GM18867 (cell line): ENCODE results near the gene NCMAP.

Experiments used
- ATAC-seq: cut with Tn5 transposase; IDR thresholded peaks from one replicate; pipeline ENCODE4 v1.9.1; 2021; ENCODE audit warnings: mild to moderate bottlenecking, moderate library complexity; ENCODE audit not compliant: unreplicated experiment

Gene NCMAP

DNA sequence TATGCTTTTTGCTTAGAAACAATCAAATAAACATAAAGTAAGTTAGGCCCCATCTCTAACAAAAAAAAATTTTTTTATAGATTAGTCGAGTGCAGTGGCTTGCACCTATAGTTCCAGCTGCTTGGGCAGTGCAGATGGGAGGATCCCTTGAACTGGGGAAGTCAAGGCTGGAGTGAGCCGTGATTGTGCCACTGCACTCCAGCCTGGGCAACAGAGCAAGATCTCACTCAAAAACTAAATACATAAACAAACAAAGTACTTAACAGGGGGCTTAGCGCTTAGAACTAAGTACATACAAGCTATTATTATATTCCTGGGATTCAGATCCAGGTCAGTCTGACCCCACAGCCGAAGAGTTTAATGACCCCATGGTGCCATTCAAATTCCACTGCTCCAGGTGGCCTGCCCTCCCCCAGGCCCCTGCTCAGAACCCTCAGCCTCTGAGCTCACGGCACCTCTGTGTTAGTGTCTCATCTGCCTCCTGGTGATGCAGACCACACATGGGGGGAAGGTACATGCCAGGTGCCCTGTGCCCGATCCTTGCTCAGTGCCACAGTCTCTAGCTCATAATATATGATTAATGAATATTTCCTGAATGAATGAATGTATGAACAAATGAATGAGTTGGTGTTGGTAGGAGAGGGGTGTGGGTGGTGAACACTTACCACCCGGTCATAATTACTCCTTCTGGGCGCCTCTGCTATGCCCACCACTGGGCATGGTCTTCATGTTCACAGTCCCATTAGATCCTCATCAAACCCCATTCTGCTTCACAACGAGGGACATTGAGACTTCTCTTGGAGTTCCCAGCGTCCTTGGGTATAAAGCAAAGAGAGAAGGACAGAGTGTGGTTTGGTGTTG lies 14.6 kb downstream of the NCMAP start:
- ATAC-seq = no peak

DNA sequence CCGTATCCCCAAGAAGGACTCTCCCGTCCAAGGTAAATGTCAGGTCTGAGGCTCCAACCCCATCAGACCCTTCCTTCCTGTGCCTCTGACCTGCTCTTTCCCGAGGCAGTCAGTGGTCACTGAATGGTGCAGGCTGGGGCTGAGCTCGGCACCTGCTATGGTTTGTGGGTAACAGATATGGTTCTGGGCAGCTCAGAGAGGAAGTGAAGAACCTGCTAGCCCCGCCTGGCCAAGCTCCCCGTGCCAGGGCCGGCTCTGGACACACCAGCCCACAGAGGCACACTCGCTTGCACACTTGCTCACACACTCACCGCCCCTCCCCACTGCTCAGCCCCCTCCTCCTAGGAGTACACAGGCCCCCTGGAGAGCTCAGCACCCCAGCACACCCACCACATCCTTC lies 16.4 kb downstream of the NCMAP start:
- no peak for ATAC-seq

DNA sequence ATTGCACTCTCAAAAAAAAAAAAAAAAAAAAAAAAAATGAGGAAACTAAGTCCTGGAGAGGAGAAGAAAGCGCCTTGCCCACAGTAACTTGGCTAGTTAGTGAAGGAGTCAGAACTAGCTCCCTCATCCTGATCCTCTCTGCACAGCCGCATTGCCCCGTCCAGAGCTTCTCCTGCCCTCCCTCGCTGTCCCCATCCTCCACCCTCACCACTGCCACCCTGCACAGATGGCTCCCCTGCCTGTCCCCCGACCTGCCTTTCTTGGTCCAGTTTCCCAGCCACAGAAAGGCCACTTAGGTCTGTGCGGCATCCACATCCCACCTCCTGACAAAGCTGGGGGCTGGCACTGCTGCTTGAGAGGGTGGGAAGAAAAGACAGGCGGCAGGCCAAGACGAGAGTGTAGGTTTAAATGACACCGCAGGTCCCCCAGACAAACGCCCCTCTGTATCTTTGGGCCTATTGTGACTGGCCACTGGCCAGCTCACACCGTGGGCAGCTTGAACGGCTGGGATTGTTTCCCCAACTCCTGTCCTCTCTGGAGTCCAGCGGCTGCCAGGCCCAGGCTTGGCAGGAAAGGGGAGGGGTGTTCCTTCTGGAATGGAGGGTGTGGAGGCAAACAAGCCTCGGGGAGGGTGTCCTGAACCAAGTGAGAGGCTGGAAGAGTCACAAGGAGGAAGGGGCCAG lies 20.2 kb downstream of the NCMAP start:
- ATAC-seq = no peak

DNA sequence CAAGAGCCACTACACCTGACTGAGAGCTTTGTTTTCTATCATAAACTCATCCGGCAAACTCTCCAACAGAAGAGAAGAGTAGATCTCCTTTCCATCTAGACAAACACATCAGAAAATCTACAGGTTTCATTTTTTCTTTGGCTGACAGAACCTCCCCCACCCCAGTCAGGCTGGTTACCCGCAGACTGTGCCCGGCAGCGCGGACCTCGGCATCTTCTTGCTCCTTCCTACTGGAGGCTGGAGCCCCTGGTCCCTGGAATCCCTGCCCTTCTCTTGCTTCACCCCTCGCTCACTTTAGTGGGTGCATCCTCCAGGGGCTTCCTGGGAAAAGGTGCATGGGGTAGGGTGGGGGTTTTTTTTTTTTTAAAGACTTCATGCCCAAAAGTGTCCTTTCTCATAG lies 23.0 kb downstream of the NCMAP start:
- ATAC-seq = no peak

DNA sequence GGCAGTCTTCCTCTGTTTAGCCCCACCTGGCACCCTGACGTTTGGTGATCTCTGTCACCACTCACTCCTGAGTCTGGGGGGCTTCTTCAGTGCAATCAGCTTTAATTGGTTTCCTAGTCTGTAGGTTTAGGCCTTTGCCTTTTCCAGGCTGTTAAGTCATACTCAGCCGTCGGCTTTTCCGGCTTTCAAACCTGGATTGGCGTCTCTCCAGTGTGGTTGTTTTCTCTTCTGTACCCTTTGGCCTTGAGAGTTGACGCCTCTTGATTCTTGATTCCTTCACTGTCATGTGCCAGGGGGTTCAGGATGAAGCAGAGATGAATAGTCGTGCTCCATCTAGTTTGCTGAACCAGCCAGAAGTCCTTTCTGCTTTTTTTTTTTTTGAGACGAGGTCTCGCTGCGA lies 24.9 kb downstream of the NCMAP start:
- ATAC-seq = no peak

DNA sequence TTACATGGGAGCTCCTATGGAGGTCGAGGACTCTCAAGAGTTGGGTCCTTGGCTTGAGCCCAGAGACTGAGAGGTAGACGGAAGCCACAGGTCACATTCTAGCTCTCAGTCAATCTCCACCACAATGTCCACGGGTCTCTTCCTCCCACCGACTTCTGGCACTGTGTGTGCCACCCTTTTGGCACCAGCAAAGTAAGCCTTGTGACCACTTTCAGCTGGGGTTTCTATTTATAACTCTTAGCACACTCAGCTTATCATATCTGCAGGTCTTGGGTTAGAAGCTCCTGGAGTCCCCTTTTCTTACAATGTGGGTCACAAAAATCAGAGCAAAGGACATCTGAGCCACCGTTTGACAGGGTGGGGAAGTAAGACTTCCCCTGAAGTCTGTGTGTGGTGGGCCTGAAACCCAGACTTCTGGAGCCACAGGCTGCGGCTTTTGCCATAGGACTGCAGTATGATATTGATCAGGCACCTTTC lies 28.3 kb downstream of the NCMAP start:
- no peak for ATAC-seq

DNA sequence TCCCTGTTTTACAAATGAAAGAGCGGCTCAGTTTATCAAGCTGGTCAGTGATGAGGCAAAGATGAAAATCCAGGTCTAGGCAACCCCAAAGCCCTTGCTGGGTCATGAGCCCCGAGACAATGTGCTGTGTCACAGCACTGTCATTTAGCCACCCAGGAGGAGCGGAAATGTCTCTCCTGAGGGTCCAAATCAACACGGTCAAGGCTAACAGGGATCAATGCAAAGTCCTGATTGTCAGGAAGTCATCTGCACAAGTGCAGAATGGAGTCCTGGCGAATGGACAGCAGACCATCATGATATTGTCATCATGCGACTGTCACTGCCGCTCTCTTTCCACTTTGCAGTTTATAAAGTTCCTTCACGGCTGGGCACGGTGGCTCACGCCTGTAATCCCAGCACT lies 30.2 kb downstream of the NCMAP start:
- no peak for ATAC-seq

DNA sequence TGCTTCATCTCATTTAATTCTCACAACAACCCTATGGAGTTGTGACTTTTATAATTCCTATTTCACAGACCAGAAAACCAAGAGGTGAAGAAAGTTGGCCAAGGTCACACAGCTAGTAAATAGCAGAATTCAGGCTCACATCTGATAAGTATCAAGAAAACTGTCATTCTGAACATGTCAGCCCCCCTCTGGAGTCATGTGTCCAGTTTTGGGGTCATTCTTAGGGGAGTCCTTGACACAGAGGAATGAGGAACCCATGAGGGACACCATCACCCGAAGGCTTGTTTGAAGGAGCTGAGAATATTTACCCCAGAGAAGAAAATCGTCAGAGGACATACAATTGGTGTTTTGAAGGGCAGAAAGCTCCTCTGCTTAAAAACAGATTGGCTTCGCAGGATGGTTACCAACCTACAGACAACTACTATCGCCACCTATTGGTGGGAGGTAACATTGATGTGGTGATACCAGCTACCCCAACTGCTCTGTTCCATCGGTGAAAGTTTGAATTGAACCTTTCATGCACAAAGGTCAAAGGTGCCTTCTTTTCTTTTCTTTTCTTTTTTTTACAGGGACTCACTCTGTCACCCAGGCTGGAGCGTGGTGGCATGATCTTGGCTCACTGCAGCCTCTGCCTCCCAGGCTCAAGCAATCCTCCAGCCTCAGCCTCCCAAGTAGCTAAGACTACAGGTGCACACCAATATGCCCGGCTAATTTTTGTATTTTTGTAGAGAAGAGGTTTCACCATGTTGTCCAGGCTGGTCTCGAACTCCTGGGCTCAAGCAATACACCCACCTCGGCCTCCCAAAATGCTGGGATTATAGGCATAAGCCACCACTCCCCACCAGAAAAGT lies 31.3 kb downstream of the NCMAP start:
- no peak for ATAC-seq

DNA sequence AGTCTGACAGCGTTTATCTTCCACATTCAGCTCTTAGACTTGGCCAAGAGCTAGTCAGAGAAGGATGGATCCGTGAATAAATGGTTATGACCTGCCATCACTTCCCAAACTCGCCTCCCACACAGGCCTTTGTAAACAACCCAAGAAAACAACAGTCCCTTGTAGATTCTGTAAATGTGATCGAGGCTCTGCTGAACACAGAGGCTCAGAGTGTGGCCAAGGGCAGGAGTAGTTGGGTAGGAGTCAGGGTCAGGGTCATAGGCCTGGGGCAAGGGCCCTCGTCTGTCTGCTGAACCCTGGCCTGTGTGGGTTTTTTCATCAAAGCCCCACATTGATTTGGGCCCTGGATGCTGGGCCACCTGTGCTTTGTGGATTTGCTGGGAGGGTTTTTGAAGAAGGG lies 32.7 kb downstream of the NCMAP start:
- no peak for ATAC-seq

DNA sequence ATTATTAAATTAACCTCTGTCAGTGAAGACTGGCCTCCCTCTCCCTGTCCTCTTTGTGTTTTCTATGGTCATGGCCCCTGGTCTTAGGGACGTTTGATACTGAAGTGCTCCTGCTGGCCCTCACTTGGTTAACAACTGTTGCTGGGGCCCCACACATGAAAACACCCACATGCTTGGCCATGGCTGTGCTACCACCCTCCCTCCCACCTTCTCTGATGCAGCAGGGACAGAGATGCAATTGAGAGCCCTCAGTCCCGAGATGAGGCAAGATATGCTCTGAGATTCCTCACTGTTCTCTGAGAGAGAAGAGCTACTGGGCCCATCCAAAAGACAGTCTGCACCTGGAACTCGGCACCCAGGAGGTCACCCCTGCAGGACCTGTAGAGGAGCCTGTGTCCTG lies 33.3 kb downstream of the NCMAP start:
- no peak for ATAC-seq

DNA sequence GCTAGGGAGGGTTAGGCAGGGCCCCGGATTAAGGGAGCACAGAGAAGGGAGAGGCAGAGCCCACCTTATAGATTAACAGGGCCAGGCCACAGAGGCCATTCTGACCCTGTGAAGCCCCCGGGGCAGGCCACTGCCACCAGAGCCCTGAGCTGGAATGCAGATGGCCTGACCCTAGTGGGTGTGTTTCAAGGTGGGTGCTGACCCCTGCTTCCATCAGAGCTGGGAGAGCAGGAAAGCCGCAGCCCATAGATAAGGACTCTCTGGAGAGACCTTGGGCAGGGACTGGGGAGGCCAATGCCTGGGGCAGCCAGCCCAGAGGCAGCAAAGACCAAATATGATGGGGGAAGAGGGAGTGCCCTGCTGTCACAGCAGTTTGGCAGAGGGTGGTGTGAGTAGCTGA lies 35.9 kb downstream of the NCMAP start:
- no peak for ATAC-seq

DNA sequence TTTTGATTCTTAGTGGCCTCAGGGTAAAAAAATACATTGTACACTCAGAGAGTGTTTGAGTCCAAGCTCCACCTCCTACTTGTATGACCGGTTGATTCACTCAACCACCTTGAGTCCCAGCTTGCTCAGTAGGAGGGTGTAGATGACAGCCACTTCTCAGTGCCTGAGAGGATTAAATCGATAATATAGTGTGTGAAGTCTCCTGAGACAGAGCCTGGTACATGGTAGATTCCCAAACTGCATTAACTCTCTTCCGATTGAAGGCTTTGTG lies 38.4 kb downstream of the NCMAP start:
- no peak for ATAC-seq

DNA sequence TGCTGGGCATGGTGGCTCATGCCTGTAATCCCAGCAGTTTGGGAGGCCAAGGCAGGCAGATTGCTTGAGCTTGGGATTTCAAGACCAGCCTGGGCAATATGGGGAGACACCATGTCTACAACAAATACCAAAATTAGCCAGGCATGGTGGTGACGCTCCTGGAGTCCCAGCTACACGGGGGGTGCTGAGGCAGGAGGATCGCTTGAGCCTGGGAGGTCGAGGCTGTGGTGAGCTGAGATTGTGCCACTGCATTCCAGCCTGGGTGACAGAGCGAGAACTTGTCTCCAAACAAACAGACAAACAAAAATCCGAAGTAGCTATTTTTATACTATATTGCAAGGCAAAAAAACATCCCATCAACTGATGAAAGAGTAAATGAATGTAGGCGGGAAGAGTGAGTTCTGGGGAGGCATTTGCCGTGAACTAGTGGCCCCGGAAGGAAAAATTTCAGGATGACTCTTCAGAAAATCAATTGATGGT lies 40.6 kb downstream of the NCMAP start:
- no peak for ATAC-seq

DNA sequence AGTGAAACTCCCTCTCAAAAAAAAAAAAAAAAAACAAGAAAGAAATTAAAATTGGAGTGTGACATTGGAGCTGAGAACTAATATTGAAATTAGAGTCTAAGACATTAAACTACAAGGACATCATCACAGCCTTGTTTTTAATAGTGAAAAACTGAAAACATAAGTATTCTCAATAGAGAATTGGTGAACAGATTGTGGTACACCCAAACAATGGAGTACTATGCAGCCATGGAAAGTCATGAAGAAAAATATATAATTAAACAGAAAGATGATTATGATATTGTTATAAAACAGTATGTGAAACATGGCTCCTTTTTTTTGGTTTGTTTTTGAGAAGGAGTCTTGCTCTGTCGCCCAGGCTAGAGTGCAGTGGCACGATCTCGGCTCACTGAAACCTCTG lies 43.4 kb downstream of the NCMAP start:
- no peak for ATAC-seq

DNA sequence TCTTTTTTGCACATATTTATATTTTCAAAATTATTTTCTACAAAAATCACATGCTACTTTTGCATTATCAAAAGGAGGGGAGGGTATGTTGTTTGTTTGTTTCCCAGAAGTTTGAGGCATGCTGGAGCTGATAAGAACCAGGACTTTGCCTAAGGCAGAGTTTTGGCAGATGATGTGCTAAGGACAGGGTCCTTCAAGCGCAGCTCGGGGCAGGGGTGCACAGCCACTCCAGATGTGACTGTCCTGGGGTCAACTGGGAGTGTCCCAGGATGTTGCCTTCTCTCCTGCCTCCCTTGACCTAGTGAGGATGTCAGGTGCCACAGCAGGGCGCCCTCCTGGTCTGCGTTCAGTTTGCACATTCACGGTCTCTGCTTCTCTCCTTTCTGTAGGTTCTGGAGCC lies 44.7 kb downstream of the NCMAP start:
- ATAC-seq = no peak

DNA sequence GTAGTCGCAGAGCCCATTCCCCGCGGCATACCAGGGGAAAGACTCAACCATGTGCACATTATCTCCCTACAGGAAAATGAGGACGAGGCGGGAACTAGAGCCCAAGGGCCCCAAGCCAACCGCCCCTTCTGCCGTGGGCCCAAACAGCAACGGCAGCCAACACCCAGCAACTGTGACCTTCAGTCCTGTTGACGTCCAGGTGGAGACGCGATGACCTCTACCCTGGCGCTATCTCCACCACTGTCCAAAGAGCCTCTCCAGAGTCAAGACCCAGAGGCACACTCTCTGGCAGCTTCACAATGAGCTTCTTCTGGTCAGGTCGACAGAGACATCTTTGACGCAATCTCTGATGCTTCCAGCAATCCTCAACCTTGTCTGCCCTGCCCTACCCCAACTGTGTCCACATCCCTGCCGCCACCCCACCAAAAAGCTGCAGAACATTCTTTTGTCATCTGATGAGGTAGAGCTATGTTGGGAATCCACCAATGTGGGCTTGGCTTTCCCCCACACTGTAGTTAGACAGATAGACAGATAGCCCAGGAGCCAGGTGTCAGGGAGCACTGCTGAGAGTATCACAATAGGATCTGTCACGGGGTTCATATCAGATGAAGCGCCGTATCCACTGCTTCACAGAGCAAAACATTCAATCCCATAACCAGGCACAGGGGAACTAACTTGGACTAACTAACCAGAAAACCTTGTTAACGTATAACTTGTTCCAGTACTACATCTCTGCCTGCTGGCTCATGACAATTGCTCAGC lies 49.8 kb downstream of the NCMAP start:
- no peak for ATAC-seq

DNA sequence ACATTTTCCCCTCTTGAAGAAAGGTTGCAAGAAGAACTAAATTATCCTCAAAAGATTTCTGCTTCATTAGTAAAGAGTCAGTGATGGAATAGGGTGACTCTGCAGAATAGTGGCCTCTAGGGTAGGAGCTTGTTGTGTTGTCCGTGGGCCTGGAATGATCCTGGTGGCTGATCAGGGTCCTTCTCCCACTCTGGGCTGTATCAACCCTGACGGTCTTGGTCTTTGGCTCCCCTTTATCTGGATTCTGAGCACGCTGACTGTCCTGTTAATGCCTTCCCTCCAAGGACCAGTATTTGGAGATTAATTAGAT lies 50.4 kb downstream of the NCMAP start:
- no peak for ATAC-seq

DNA sequence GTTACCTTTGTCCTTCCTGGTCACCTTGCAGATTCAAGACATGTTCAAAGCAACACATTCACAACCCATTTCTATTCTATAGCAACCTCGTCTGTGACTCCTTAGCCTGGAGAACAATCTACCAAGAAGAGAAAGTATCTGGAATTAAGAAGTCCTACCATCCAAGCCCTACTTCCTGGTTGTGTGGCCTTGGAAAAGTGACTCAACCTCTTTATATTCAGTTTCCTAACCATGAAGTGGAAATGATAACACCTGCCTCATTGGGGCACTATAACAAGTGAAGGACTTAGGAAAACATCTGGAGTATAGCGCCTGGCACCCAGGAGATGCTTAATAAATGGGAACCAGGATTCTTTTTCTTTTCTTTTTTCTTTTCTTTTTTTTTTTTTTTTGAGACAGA lies 50.7 kb downstream of the NCMAP start:
- no peak for ATAC-seq

DNA sequence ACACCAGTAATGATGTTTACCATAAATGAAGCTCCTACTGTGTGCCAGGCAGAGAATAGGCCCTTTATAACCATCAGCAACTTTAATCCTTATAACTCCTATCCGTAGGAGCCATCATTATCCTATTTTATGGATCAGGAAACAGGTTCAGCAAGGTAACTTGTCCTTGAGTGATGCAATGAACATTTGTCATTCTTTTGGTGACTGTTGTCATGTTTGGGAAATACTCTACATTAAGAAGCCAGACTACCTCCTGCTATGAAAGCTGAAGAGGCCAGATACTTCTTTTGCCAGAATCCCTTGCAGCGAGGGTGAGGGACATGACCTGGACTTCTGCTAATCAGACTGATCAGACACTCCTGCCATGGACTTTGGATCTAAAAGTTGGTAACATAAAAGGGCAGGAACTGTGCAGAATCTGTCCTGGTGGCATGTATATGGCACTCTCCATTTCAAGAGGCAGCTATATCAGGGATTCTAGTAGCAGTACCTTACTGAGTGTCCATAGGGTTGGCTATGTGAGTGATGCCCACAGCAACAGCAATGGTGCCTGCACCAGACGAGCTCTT lies 54.1 kb downstream of the NCMAP start:
- ATAC-seq = no peak

DNA sequence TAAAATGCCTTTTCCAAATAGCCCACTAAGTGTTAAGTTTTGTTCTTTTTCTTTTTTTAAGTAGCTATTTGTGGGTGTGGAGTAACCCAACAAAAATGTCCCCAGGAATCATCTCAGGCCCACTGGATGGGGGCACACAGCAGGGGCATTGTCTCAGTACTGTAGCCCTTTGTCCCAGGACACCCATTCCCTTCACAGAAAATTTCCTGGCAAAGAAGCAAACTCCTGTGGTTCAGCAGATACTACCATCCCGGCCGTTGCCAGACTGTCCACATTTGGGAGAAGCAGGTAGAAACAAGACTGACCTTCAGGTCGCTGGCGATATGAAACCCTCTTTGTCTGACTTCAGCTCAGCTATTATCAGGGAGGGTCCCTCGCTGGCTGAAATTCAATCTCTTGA lies 63.5 kb downstream of the NCMAP start:
- ATAC-seq = no peak

DNA sequence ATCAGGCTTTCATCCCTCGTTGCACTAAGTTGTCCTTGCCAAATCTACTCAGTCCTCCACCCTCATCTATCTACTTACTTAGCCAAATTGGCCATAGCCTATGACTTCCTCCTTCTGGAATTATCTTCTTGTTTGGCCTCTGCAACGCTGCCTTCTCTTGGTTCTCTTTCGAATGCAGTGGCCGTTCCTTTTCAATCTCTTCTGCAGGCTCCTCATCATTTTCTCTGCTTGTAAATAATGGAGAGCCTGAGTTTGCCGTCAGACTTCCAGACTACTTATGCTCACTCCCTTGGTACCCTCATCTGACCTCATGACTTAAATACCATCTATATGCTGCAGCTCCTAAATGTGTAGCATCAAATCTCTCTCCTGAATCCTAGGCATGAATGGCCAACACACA lies 64.8 kb downstream of the NCMAP start:
- no peak for ATAC-seq
